Occipital lobe (tissue), 2 donors: Measurements from ENCODE around the gene ENTPD2. TPM values are rescaled to one million over a fixed set of nuclear protein-coding genes. Genes with fewer than 3 reads are reported as not detected.

Experiments
- DNase-seq: peaks from one replicate; lab custom pipeline; 2025; lab: John Stamatoyannopoulos, UW
- total RNA-seq: library from RNA; depleted of rRNA; stranded (reverse); fragments of >200 nt; gene quantifications from one replicate; pipeline ENCODE4 v1.2.3, GENCODE V29; 2014

Gene ENTPD2
- total RNA-seq: 0.16 TPM

DNA sequence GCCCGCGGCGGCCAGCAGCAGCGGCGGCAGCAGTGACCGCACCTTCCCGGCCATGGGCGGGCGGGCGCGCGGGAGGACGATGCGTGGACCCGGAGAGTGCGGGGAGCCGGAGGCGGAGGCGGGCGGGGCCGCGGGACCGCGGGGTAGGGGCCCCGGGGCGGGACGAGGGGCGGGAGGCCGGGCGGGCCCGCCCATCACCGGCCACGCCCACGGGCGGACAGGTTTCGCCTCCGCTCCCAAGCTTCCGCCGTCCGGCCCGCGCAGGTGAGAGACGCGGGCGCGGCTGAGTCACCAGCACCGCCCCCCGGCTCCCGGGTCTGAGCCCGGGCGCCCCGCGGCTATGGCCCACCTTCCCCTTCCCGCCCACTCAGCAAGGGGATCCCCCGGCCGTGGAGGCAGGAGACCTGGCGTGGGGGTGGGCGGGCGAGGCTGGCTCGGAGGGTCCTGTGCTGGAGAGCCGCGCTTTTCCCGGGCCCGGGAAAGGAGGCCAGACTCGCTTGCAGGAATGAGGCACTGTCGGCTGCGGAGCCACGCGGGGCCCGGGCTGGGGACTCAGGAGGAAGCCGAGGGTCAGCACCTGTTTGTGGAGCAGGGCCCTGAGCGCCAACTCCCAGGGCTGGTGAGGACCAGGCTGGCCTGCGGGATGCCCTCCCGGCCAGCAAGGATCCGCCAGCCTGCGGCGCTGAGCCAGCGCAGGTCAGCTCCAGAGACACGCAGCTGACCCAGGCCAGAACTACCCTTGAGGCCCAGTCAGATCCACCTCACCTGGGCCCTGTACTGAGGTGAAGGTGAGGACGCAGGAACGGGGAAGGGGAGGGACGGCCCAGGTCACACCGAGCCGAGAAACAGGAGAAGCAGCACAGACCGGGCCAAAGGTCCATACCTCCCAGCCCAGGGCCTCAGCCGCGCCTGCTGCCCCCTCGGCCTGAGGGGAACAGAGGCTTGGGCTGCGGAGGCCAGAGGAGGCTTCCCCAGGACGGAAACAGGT, at the start of gene ENTPD2:
Gene ENTPD2 (minus strand): TSS at position 118 of the 988 bp plus-strand sequence. CDS start 64 bp downstream, at position 54.
- DNase-seq: no peak

- no peak for DNase-seq
These were observed 49.5 kb upstream of the ENTPD2 start for GRCh38 chr9:137103206-137103999.

- DNase-seq: no peak
These were observed 45.4 kb upstream of the ENTPD2 start for GRCh38 chr9:137099231-137099630.

DNA sequence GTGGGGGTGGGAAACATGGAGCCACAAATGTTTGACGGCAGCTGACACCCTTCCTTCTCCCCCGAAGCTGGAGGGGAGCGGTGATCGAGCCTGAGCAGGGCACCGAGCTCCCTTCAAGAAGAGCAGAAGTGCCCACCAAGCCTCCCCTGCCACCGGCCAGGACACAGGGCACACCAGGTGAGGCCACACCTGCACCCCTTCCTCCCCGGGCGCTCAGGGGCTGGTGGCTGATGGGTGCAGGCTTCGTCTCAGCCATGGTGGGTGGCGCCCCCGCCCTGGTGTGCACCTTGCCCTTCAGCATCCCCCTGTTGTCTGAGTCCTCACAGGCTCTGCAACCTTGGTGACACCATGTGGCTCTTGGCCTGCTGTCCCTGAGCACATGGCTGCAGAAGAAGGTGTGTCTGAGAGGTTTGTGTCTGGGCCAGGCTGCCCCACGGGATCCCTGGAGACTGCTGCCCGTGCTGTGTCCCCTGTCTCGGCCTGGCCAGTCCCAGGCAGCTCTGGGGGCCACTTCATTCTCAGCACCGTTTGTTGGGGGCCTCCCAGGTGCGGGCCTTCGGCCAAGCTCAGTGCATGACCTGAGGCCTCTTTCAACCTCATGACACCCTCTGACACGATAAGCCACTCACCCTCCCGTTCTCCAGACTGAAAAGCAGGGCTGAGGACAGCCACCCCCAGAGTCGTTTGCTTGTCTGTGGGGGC, 44.1 kb upstream of the ENTPD2 start:
- DNase-seq: no peak

DNA sequence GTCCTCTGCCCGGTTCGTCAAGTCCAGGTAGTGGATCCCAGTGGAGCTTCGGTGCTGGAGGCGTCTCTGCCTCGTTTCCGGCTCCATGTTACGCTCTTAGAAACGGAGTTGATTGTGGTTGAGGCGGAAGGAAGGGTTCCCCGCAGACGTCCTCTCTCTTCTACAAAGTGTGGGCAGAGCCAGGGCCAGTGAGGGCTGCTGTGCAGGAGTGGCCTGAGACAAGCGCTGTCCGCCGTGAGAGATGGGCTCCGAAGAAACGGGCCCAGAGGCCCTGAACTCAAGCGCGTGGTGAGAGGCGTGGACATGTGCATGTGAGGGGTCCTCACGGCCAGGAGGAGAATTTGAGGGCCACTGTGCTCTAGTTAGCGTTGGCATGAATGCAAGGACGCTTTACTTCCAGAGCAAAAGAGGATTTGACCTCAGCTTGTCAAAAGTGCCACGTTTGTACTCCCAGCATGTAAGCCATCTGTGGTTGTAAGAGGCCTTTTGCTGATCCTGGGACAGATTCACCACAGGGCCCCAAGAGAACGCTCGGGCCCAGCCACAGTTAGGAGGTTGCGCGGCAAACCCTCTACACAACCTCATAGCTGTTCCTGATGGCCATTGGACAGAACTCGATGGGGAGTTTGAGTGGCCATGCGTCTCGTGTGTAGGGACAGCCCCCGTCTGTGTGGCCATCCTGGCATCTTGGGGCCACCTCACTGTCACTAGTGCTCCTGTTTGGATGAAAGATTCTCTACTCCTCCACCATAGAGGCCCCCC, 43.1 kb upstream of the ENTPD2 start:
- no peak for DNase-seq

- no peak for DNase-seq
These were observed 42.0 kb upstream of the ENTPD2 start for GRCh38 chr9:137095664-137096517.

GRCh38 chr9:137089232-137089947, 35.5 kb upstream of the ENTPD2 start:
- no peak for DNase-seq

DNA sequence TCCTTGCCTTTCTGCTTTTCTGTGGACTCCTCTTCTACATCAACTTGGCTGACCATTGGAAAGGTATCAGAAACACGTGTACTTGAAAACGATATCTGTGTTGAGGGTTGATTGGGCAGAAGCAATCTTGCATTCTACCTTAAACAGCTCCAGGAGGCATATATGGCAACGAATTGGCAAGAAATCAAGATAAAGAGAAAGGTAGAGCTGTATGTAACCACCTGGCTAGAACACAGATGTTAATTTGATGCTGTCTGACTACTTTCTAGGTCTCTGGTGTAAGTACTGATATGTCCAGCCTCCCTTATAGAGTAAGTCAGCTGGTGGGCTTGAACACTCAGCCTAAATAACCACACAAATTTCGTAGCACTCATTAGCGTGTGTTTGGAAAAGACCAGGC, 34.3 kb upstream of the ENTPD2 start:
- no peak for DNase-seq

DNA sequence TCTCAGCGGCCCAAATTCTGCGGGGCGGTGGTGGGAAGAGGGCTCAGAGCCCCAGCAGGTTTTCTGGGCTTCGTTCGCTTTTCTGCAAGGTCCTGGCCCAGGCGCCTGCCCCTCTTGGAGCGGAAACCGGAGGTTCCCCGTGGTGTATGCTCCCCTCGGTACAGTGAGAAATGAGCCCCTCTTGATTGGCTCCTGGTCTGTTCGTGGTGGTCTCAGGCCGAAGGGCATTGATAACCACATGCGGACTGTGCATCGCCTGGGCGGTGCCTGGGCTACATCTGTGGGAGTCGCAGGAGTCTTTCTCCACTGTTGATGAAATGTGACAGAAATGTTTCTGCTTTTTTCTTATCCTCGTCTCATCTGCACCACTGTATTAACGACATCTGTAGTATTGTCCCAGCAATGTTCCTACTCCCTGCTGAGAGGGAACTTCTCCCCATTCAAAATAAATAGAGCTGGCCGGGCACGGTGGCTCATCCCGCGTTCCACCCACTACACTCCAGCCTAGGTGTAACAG, 33.6 kb upstream of the ENTPD2 start:
- no peak for DNase-seq

DNA sequence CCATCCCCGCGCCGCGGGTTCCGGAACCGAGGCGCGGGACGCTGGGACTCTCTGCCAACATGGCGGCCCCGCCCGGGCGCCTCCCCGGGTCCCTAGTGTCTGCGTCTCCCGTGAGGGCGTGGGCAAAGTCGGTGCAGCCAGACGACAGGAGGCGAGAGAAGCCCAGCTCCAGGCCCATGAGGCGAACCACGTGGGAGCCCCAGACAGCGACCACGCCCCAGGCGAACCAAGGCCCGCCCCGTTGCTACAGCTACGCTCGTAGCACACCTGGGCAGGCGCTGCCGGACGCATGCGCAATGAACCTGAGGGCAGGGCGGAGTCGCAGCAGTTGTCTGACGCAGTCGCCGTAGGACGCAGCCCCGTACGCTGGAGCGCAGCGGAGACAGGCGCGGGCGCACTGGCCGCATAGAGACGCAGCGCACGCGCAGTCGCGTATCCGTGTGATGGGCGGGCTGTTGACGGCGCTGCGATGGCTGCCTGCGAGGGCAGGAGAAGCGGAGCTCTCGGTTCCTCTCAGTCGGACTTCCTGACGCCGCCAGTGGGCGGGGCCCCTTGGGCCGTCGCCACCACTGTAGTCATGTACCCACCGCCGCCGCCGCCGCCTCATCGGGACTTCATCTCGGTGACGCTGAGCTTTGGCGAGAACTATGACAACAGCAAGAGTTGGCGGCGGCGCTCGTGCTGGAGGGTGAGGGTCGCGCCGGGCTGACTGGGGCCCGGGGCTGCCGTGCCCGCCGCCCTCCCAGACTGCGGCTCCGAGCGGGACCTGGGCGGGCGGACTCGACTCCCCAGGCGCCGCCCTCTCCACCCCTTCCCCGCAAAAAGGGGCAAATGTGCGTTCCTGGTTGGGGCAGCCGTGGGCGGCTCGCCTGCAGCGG, 32.9 kb upstream of the ENTPD2 start, which contains the start of gene MAN1B1:
Gene MAN1B1 (plus strand): TSS at position 455 of the 878 bp plus-strand sequence. CDS start 15 bp downstream, at position 470.
- peak; percentile 97 for DNase-seq

- DNase-seq: no peak
These were observed 32.2 kb upstream of the ENTPD2 start for GRCh38 chr9:137085920-137086530.

DNA sequence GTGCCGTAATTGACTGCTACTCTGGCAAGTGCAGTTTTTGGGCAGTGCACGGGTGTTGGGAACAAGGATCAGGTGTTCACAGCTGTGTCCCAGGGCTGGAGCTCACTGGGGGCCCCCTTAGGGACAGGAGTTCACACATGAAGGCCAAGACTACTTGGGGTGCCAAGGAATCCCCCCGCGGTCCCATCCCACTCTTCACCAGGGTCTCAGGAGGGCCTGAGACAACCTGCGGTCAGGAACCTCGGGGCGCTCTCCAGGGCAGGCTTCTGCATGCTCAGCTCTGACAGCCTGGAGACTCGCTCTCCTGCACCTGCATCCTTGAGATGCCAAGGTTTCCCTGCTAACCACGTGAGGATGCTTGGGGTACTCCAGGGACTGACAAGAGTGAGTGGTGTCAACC, 30.7 kb upstream of the ENTPD2 start:
- DNase-seq: no peak

DNA sequence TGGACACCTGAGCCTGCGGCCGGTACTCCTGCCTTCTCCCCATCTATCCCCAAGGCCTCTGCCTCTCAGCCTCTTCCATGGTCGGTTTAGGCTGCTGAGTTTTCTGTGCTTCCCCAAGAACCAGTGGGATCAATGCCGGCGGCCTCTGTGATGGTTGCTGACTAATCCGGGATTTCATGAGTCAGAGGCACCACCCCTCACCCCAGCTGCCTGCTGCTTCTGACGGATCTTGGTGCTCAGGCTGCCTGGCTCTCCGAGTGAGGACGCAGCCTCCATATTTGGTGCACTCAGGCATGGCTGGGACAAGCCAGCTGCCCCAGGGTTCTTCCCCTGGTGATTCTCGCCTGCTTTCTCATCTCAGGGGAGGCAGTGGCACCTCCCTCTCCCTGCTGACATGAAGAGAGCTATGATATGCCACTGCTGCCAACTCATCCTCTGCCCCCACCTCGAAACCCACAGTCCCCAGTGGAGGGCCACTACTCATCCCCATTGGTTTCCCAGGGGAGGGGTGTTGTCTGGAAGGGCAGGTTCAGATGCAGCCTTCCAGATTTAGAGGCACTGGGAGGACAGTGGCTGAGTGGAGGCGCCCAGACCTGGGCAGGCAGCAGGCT, 29.6 kb upstream of the ENTPD2 start:
- DNase-seq: peak; percentile 80

GRCh38 chr9:137082925-137083290, 29.0 kb upstream of the ENTPD2 start:
- no peak for DNase-seq

DNA sequence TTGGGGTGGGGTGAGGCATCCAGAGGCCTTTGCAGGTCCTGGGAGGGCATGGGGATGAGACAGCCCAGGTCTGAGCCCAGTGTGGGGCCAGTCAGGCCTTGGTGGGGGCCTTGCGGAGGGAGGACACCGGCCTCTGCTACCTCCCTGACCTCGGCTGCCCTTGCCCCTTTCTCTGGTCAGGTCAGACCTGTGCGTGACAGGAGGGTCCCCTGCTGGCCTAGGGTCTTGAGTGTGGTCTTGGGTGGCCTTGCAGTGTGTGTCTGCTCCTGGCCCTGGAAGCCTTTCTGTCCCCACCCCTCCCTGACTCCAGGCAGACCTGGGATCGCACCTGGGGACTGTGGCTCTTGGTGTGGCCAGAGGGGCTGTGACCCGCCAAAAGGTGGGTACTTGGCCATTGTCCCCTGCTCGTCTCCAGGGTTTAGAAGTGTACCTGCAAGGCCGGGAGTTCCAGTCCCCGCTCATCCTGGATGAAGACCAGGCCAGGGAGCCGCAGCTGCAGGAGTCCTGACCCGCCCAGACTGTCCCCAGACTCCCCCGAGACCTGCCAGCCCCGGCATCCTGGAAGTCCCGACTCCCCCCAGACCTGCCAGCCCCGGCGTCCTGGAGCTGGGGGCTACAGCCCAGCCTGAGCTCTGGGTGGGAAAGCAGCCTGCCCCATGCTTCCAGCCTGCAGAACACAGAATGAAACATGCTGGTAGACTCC, 28.5 kb upstream of the ENTPD2 start:
- no peak for DNase-seq
